Endothelial cell of umbilical vein (primary cell): Measurements from ENCODE around the gene C19orf44.

Experiments
- CTCF ChIP-seq, 2 donors: IDR thresholded peaks; 1 replicate in 1 of 2; 2 replicates in 1 of 2; pipeline ENCODE4 v1.5.1; 2011; ENCODE audit warnings: low read length in 2 of 2, mild to moderate bottlenecking in 2 of 2, moderate library complexity in 2 of 2, control low read depth in 1 of 2, inconsistent platforms in 1 of 2, low read depth in 1 of 2; ENCODE audit not compliant: insufficient read depth in 1 of 2; ENCODE audit errors: extremely low read depth in 1 of 2
- EZH2 ChIP-seq: IDR thresholded peaks from 2 replicates; pipeline ENCODE4 v1.6.1; 2012; ENCODE audit warnings: borderline replicate concordance, low read depth, mild to moderate bottlenecking, moderate library complexity, low read length, inconsistent platforms; ENCODE audit not compliant: severe bottlenecking
- POLR2A ChIP-seq: IDR thresholded peaks from 2 replicates; pipeline ENCODE4 v1.6.1; 2012; ENCODE audit warnings: low read depth, mild to moderate bottlenecking, control low read depth, low read length
- POLR2AphosphoS5 ChIP-seq: IDR thresholded peaks from 2 replicates; pipeline ENCODE4 v1.6.1; 2012; ENCODE audit warnings: low read depth, mild to moderate bottlenecking, control low read depth, low read length, moderate library complexity; ENCODE audit not compliant: insufficient read depth

GRCh38 chr19:16496613-16496983 is 404 bp downstream of the C19orf44 start:
- no peak for TF ChIP-seq POLR2AphosphoS5
- TF ChIP-seq POLR2A = no peak
- TF ChIP-seq CTCF (IDR thresholded peaks at IDR 0.05; ENCODE audit: extremely low read depth in 1 of 2, insufficient read depth in 1 of 2, low read depth in 1 of 2, low read length in 2 of 2) = no peak
- no peak for TF ChIP-seq EZH2
